ENCODE measurements around the gene CDH8. TPM values are rescaled to one million over a fixed set of nuclear protein-coding genes. Genes with fewer than 3 reads are reported as not detected.

The CDH8 gene
- polyA plus RNA-seq, 1 experiment: not detected

DNA sequence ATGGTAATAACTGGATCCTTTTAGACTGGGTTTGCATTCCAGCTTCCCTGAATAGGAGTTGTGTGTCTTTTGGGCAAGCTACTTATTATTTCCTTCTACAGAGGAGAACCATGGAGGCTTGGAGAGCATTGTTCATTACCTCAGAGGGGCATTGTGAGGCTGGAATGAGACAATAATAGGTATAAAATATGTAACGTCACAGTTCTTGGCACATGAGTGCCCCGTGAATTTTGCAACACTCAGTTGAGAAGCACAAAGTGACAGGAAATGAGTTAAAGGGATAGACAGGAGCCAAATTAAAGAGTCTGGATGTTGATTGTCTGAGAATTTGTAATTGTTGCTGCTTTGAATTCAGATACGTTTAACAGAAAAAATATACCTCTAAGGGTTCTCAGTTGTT is 92.2 kb downstream of the CDH8 start:
- Histone ChIP-seq H3K27ac (ENCODE audit: low read depth, low read length) (no peak overlapping the region), H3K27me3 (ENCODE audit: control insufficient read depth, insufficient read depth, low read length) (no peaks in the 10 kb centered on the region), H3K4me3 (ENCODE audit: low read depth, low read length) (no peak overlapping the region), H3K9me3 (ENCODE audit: control insufficient read depth, insufficient read depth, low read length) (peaks cover 17% of the 10 kb centered on the region)
- ChIA-PET CTCF (no interaction called here), POLR2A (no interaction called here)
- no peak for DNase-seq (ENCODE audit: low read depth, low spot score)
- TF ChIP-seq, protein P1, sequence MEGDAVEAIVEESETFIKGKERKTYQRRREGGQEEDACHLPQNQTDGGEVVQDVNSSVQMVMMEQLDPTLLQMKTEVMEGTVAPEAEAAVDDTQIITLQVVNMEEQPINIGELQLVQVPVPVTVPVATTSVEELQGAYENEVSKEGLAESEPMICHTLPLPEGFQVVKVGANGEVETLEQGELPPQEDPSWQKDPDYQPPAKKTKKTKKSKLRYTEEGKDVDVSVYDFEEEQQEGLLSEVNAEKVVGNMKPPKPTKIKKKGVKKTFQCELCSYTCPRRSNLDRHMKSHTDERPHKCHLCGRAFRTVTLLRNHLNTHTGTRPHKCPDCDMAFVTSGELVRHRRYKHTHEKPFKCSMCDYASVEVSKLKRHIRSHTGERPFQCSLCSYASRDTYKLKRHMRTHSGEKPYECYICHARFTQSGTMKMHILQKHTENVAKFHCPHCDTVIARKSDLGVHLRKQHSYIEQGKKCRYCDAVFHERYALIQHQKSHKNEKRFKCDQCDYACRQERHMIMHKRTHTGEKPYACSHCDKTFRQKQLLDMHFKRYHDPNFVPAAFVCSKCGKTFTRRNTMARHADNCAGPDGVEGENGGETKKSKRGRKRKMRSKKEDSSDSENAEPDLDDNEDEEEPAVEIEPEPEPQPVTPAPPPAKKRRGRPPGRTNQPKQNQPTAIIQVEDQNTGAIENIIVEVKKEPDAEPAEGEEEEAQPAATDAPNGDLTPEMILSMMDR (IDR thresholded peaks at IDR 0.05; ENCODE audit: low read depth, low read length): no peak

DNA sequence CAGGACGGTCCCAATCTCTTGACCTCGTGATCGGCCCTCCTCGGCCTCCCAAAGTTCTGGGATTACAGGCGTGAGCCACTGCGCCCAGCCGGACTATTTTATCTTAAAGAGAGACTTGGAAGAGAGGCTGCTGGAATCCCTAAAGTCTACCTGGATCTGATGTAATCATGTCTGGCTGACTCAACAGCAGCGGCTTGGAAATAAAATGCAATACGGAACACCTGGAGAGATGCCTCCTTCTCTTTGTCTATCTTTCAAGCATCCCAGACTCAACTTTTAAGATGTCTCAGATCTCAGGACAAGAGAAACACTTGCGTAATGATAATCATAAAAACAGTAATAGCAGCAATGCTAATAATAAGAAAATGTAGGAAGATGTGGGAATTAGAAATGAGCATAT is 95.6 kb downstream of the CDH8 start:
- CTCF ChIA-PET: no interaction called here
- Histone ChIP-seq H3K27me3 (ENCODE audit: control insufficient read depth, insufficient read depth, low read length) (no peaks in the 10 kb centered on the region), H3K9me3 (ENCODE audit: control insufficient read depth, insufficient read depth, low read length) (peaks cover 17% of the 10 kb centered on the region), H3K4me3 (ENCODE audit: low read depth, low read length) (no peak overlapping the region), H3K27ac (ENCODE audit: low read depth, low read length) (no peak overlapping the region)
- DNase-seq (ENCODE audit: low read depth, low spot score): no peak
- TF ChIP-seq, protein P1 (IDR thresholded peaks at IDR 0.05; ENCODE audit: low read depth, low read length): no peak
- POLR2A ChIA-PET: no interaction called here

DNA sequence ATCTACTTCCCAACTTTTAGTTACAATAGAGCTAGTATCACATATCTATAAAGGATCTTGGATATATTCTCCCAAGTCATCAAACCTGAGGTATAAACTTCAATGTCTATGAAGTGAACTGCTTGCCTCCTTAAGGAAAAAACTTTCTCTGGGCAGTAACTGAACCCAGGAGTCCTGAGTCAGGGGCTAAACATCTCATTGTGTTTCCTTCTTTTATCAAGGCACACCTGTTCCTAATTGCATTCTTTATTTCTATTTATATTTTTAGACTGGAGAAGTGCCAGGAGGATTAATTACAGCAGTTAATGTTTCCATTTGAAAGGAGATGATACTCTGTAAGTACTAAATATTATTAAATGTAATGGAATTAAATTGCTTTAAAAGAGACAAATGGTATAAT is 98.6 kb downstream of the CDH8 start:
- CTCF ChIA-PET: no interaction called here
- Histone ChIP-seq H3K4me3 (ENCODE audit: low read depth, low read length) (no peak overlapping the region), H3K27me3 (ENCODE audit: control insufficient read depth, insufficient read depth, low read length) (no peaks in the 10 kb centered on the region), H3K9me3 (ENCODE audit: control insufficient read depth, insufficient read depth, low read length) (peaks cover 15% of the 10 kb centered on the region), H3K27ac (ENCODE audit: low read depth, low read length) (no peak overlapping the region)
- TF ChIP-seq, protein P1 (IDR thresholded peaks at IDR 0.05; ENCODE audit: low read depth, low read length): no peak
- DNase-seq (ENCODE audit: low read depth, low spot score): no peak
- POLR2A ChIA-PET: no interaction called here

DNA sequence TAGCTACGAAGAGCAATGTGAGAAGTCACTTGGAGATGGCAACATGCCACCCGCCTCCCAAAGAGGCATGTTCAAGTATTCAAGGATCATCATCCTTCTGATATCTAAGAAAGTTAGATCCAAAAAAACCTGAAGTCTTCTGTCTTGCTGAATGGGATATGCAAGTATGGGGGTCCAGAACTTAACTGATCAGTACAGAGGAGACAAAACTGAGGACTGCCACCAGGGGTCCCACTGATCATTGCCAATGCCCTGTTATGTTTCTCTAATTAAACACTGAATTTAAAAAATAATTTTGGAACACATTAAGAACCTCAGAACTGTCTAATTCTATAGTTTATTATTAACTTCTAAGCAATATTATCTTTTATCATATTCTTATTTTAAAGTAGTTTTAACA is 99.7 kb downstream of the CDH8 start:
- no peak overlapping the region for H3K27ac ChIP-seq (ENCODE audit: low read depth, low read length)
- no peak overlapping the region for H3K4me3 ChIP-seq (ENCODE audit: low read depth, low read length)
- CTCF ChIA-PET: no interaction called here
- POLR2A ChIA-PET: no interaction called here
- TF ChIP-seq, protein P1 (IDR thresholded peaks at IDR 0.05; ENCODE audit: low read depth, low read length): no peak
- no peak for DNase-seq (ENCODE audit: low read depth, low spot score)
- H3K27me3 ChIP-seq (ENCODE audit: control insufficient read depth, insufficient read depth, low read length): no peaks in the 10 kb centered on the region
- peaks cover 9% of the 10 kb centered on the region for H3K9me3 ChIP-seq (ENCODE audit: control insufficient read depth, insufficient read depth, low read length)

DNA sequence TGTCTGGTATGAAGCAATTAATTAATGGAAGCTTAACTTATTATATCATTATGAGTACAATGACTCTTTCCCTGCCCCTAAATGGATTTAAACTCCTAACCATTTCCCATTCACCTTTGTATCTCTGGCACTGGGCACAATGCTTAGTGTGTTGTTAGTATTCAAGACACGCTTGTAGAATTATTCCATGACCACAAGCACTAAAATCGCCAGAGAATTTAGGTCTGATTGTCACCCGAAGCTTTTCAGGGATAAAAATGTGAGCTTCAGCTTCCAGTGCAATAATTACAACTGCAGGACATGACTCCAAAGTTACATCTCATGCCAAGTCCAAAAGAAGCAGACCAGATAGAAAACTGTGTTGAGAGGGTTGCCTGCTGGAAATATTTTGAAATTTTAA is 101.6 kb downstream of the CDH8 start:
- Histone ChIP-seq H3K27ac (ENCODE audit: low read depth, low read length) (no peak overlapping the region), H3K9me3 (ENCODE audit: control insufficient read depth, insufficient read depth, low read length) (peaks cover 2% of the 10 kb centered on the region; the same call in 1 of the 2 replicates), H3K27me3 (ENCODE audit: control insufficient read depth, insufficient read depth, low read length) (no peaks in the 10 kb centered on the region), H3K4me3 (ENCODE audit: low read depth, low read length) (no peak overlapping the region)
- POLR2A ChIA-PET: no interaction called here
- TF ChIP-seq, protein P1 (IDR thresholded peaks at IDR 0.05; ENCODE audit: low read depth, low read length): no peak
- CTCF ChIA-PET: no interaction called here
- DNase-seq (ENCODE audit: low read depth, low spot score): no peak
